EH (cell line): ENCODE data around the gene TCF23.
"Not testable (repeated sequence)": the region's sequence is repeated elsewhere in the genome, so short reads cannot be mapped to it uniquely, and the experiment has no call there.

Source experiments
- DNase-seq: peaks from one replicate; pipeline ENCODE4 v3.0.0-alpha.2; 2015; ENCODE audit warnings: low read depth

TCF23 gene

GRCh38 chr2:27148801-27149439 lies at the start of gene TCF23:
Gene TCF23 (plus strand): TSS chr2:27149004. CDS start chr2:27149134, 130 bp downstream.
- no peak for DNase-seq

GRCh38 chr2:27099334-27099955 lies 49.4 kb upstream of the TCF23 start:
- no peak for DNase-seq

GRCh38 chr2:27100036-27100435 lies 48.8 kb upstream of the TCF23 start:
- DNase-seq = no peak

- DNase-seq = no peak
Measured at GRCh38 chr2:27102329-27102728, 46.5 kb upstream of the TCF23 start.

- DNase-seq = peak; percentile 21
Measured at GRCh38 chr2:27105981-27106380, 42.8 kb upstream of the TCF23 start.

GRCh38 chr2:27108221-27108620 lies 40.6 kb upstream of the TCF23 start:
- DNase-seq = no peak

- no peak for DNase-seq
Measured at GRCh38 chr2:27109083-27109482, 39.7 kb upstream of the TCF23 start.

GRCh38 chr2:27110603-27111352 lies 38.0 kb upstream of the TCF23 start:
- not testable (repeated sequence) for DNase-seq

GRCh38 chr2:27111392-27112078 lies 37.3 kb upstream of the TCF23 start:
- not testable (repeated sequence) for DNase-seq

GRCh38 chr2:27115519-27115918 lies 33.3 kb upstream of the TCF23 start:
- no peak for DNase-seq

GRCh38 chr2:27117995-27118524 lies 30.7 kb upstream of the TCF23 start:
- no peak for DNase-seq

- peak; percentile 14 for DNase-seq
Measured at GRCh38 chr2:27118525-27119329, 30.1 kb upstream of the TCF23 start, which contains the start of gene CGREF1. Gene CGREF1 (minus strand): TSS chr2:27119128. CDS start chr2:27104366, 14,762 bp downstream.

- DNase-seq = not testable (repeated sequence)
Measured at GRCh38 chr2:27119330-27119670, 29.5 kb upstream of the TCF23 start.

- DNase-seq = no peak
Measured at GRCh38 chr2:27121906-27122305, 26.9 kb upstream of the TCF23 start.

GRCh38 chr2:27122791-27123190 lies 26.0 kb upstream of the TCF23 start:
- DNase-seq = no peak

- peak; percentile 33 for DNase-seq
Measured at GRCh38 chr2:27123302-27124150, 25.3 kb upstream of the TCF23 start, which contains the start of gene ABHD1. Gene ABHD1 (plus strand): TSS chr2:27123815. CDS start chr2:27123949, 134 bp downstream.

- no peak for DNase-seq
Measured at GRCh38 chr2:27125104-27125503, 23.7 kb upstream of the TCF23 start.

- no peak for DNase-seq
Measured at GRCh38 chr2:27126252-27126710, 22.5 kb upstream of the TCF23 start.

- DNase-seq = no peak
Measured at GRCh38 chr2:27127883-27128667, 20.7 kb upstream of the TCF23 start.
